ENCODE results near the gene IST1. TPM values are rescaled to one million over a fixed set of nuclear protein-coding genes. Genes with fewer than 3 reads are reported as not detected.

The IST1 gene
- total and polyA plus RNA-seq, 10 of the 15 experiments (the other 5 are each of a cell fraction or from before 2014, with no cell fraction given) = 97.3 to 293 (median 138) TPM

- no peak for TF ChIP-seq NRF1 (conservative IDR thresholded peaks at IDR 0.05; ENCODE audit: low read depth, low read length)
These were observed 1.5 kb downstream of the IST1 start (continued) for GRCh38 chr16:71896764-71897368.

GRCh38 chr16:71899171-71899570 lies 3.8 kb downstream of the IST1 start:
- H3K27me3 ChIP-seq (replicated peaks in 1 of 2; ENCODE audit: control insufficient read depth in 2 of 2, insufficient read depth in 2 of 2, low read length in 1 of 2) = no peaks in the 10 kb centered on the region
- H3K9me3 ChIP-seq (replicated peaks; ENCODE audit: control insufficient read depth, insufficient read depth, low read length) = peaks cover 1% of the 10 kb centered on the region; the same call in 2 of the 3 replicates
- H3K79me2 ChIP-seq (ENCODE audit: control insufficient read depth, insufficient read depth, low read length) = peaks cover 88% of the 10 kb centered on the region
- peaks cover 4% of the 10 kb centered on the region; the same call in 1 of the 2 replicates for H4K20me1 ChIP-seq (ENCODE audit: control insufficient read depth, insufficient read depth)
- H3K4me1 ChIP-seq (ENCODE audit: control insufficient read depth, insufficient read depth, low read length) = peaks cover 4% of the 10 kb centered on the region; the same call in 1 of the 2 replicates
- no TSS peak for BruUV-seq (replicated peaks)
- no peak overlapping the region for H2AFZ ChIP-seq (ENCODE audit: control insufficient read depth, low read depth, low read length)
- H3K4me2 ChIP-seq (ENCODE audit: control insufficient read depth, insufficient read depth) = peak overlapping the region; percentile 56
- in situ Hi-C loops (cut with MboI) = loop anchor here (5.0 kb wide), 1 partner anchor 92 kb away; the partner anchor contains the start of gene AP1G1
- FAIRE-seq = no peak
- peaks cover 0 to 4% of the 10 kb centered on the region in 2 experiments; a peak in 2 of 4 replicates for H3K36me3 ChIP-seq (ENCODE audit: control insufficient read depth in 2 of 2, insufficient read depth in 2 of 2, low read length in 1 of 2)
- ATAC-seq = no peak
- ChIA-PET CTCF (interaction anchor here (0.6 to 5.7 kb wide), 4 partner anchors 15 to 117 kb away, joined by 3 to 31 read pairs (median 4); partner anchors contain the start of gene ZNF821), RAD21 (ENCODE audit: unreplicated experiment) (interaction anchor here (0.7 kb wide), 1 partner anchor 111 kb away, joined by 3 read pairs; no protein-coding TSS in a partner anchor), POLR2A (interaction anchor here (0.7 to 2.1 kb wide), 9 partner anchors 9 to 438 kb away, joined by 3 to 6 read pairs (median 3); no protein-coding TSS in a partner anchor), SMC1A (ENCODE audit: uncharacterized antibody, unreplicated experiment) (interaction anchor here (0.7 kb wide), 1 partner anchor 565 kb away, joined by 3 read pairs; no protein-coding TSS in a partner anchor)
- intact Hi-C loops (cut with micrococcal nuclease; ENCODE audit: unreplicated experiment) = loop anchor here (10.0 kb wide), 1 partner anchor 196 kb away; the partner anchor contains the start of genes DHX38 and TXNL4B
- no peak overlapping the region for H3K9ac ChIP-seq (ENCODE audit: control insufficient read depth, insufficient read depth, low read length)
- 96% methylated on average over 4 of the region's 4 CpGs for WGBS (ENCODE audit: insufficient coverage, insufficient replicate concordance, low lambda C conversion rate, missing lambda C conversion rate)
- H3K4me3 ChIP-seq = peak overlapping the region; percentile 39; the same call in 1 of the 2 replicates
- TF ChIP-seq HSF1 (IDR thresholded peaks at IDR 0.05; ENCODE audit: low read depth, low read length) (no peak), E4F1 (IDR thresholded peaks at IDR 0.05; ENCODE audit: borderline replicate concordance, partially characterized antibody) (no peak), PBX3 (IDR thresholded peaks at IDR 0.05; ENCODE audit: insufficient replicate concordance, low read depth, low read length) (no peak), NBN (IDR thresholded peaks at IDR 0.05) (no peak), SMC3 (IDR thresholded peaks at IDR 0.05; ENCODE audit: borderline replicate concordance, low read length) (no peak), PAX8 (IDR thresholded peaks at IDR 0.05) (no peak), BACH1 (IDR thresholded peaks at IDR 0.05; ENCODE audit: borderline replicate concordance) (no peak)
- no peak overlapping the region for H3K27ac ChIP-seq (ENCODE audit: control insufficient read depth, insufficient read depth)
- DNase-seq (ENCODE audit: low read depth, low spot score) = no peak

Measured in GM12878 (cell line).